ENCODE measurements around the gene TRIM66.

GRCh38 chr11:8672346-8672745 is 10.1 kb downstream of the TRIM66 start:
- TF ChIP-seq, protein P1, sequence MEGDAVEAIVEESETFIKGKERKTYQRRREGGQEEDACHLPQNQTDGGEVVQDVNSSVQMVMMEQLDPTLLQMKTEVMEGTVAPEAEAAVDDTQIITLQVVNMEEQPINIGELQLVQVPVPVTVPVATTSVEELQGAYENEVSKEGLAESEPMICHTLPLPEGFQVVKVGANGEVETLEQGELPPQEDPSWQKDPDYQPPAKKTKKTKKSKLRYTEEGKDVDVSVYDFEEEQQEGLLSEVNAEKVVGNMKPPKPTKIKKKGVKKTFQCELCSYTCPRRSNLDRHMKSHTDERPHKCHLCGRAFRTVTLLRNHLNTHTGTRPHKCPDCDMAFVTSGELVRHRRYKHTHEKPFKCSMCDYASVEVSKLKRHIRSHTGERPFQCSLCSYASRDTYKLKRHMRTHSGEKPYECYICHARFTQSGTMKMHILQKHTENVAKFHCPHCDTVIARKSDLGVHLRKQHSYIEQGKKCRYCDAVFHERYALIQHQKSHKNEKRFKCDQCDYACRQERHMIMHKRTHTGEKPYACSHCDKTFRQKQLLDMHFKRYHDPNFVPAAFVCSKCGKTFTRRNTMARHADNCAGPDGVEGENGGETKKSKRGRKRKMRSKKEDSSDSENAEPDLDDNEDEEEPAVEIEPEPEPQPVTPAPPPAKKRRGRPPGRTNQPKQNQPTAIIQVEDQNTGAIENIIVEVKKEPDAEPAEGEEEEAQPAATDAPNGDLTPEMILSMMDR (IDR thresholded peaks at IDR 0.05; ENCODE audit: poor library complexity) = no peak
- TF ChIP-seq EZH2 (IDR thresholded peaks at IDR 0.05; ENCODE audit: borderline replicate concordance) (no peak), EZH2phosphoT487 (IDR thresholded peaks at IDR 0.05; ENCODE audit: low read depth, severe bottlenecking, unreplicated experiment) (no peak)

Data from hepatocyte (in vitro differentiated cells).